Uterus (tissue), 2 donors: ENCODE measurements around the gene RBM4B.

Experiments used
- POLR2A ChIP-seq, 2 donors: fragments of 450-650 bp; IDR thresholded peaks; one replicate each; pipeline ENCODE4 v1.6.1; 2016; ENCODE audit warnings: antibody characterized with exemption in 2 of 2, mild to moderate bottlenecking in 1 of 2, moderate library complexity in 1 of 2
- TF ChIP-seq, protein P1 (sequence below), 4 experiments: fragments of 200-600 bp in 2 of 4; fragments of 450-650 bp in 2 of 4; sonication (generic) in 2 of 4; IDR thresholded peaks; one replicate each; pipeline ENCODE4 v1.5.1; 2016 to 2019; ENCODE audit warnings: antibody characterized with exemption in 4 of 4, mild to moderate bottlenecking in 2 of 4, moderate library complexity in 1 of 4

GRCh38 chr11:66617155-66617834 lies 60.4 kb downstream of the RBM4B start:
- TF ChIP-seq, protein P1, sequence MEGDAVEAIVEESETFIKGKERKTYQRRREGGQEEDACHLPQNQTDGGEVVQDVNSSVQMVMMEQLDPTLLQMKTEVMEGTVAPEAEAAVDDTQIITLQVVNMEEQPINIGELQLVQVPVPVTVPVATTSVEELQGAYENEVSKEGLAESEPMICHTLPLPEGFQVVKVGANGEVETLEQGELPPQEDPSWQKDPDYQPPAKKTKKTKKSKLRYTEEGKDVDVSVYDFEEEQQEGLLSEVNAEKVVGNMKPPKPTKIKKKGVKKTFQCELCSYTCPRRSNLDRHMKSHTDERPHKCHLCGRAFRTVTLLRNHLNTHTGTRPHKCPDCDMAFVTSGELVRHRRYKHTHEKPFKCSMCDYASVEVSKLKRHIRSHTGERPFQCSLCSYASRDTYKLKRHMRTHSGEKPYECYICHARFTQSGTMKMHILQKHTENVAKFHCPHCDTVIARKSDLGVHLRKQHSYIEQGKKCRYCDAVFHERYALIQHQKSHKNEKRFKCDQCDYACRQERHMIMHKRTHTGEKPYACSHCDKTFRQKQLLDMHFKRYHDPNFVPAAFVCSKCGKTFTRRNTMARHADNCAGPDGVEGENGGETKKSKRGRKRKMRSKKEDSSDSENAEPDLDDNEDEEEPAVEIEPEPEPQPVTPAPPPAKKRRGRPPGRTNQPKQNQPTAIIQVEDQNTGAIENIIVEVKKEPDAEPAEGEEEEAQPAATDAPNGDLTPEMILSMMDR (IDR thresholded peaks at IDR 0.05) = no peak
- TF ChIP-seq POLR2A (IDR thresholded peaks at IDR 0.05) = no peak
